Tibial artery (tissue), 4 donors: ENCODE data around the gene SIX6.

Experiments
- DNase-seq, 2 donors: peaks; one replicate each; pipeline ENCODE4 v3.0.0-alpha.2; 2019
- H3K27ac ChIP-seq, 2 donors: fragments of 200-600 bp; sonication (generic) in 1 of 2; 1 replicate in 1 of 2; 2 replicates in 1 of 2; pipeline ENCODE4 v1.5.1; 2018 to 2019; ENCODE audit warnings: mild to moderate bottlenecking in 1 of 2
- H3K27me3 ChIP-seq, 2 donors: fragments of 200-600 bp; sonication (generic) in 1 of 2; one replicate each; pipeline versions ENCODE4 v1.5.1 to v1.6.0; 2016 to 2019
- H3K36me3 ChIP-seq, 3 donors: fragments of 200-600 bp; sonication (generic) in 2 of 3; one replicate each; pipeline ENCODE4 v1.5.1; 2016 to 2019; ENCODE audit warnings: mild to moderate bottlenecking in 2 of 3
- H3K4me1 ChIP-seq, 4 donors: fragments of 200-600 bp; sonication (generic) in 2 of 4; 1 replicate in 3 of 4; 2 replicates in 1 of 4; pipeline ENCODE4 v1.5.1; 2016 to 2019
- H3K4me3 ChIP-seq, 2 donors: fragments of 200-600 bp; sonication (generic) in 1 of 2; 1 replicate in 1 of 2; 2 replicates in 1 of 2; pipeline ENCODE4 v1.5.1; 2018 to 2019; ENCODE audit warnings: mild to moderate bottlenecking in 2 of 2
- H3K9me3 ChIP-seq, 3 donors: fragments of 200-600 bp; sonication (generic) in 1 of 3; one replicate each; pipeline ENCODE4 v1.5.1; 2016 to 2019
- intact Hi-C: fragments of 100-400 bp; cut with DNase I; formaldehyde crosslinking; loops from one replicate; pipeline ENCODE4 v1.15.0; 2023; ENCODE audit warnings: low total_unique reads
- TF ChIP-seq, protein P1 (sequence below), 2 experiments: fragments of 200-600 bp in 1 of 2; fragments of 450-650 bp in 1 of 2; IDR thresholded peaks; one replicate each; pipeline ENCODE4 v1.5.1; 2017 to 2019; ENCODE audit warnings: antibody characterized with exemption in 2 of 2, mild to moderate bottlenecking in 1 of 2, moderate library complexity in 1 of 2

The SIX6 gene

DNA sequence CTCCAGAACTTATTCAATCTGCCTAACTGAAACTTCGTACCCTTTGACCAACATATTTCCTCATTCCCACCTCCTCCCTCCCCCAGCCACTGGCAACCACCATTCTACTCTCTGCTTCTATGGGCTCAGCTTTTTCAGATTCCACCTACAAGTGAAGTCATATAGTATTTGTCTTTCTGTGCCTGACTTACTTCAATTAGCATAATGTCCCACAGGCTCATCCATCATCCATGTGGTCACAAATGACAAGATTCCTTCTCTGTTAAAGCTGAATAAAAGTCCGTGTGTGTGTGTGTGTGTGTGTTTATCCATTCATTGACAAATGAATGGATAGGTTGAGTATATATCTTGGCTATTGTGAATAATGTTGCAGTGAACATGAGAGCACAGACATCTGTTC, 21.7 kb upstream of the SIX6 start:
- no peak overlapping the region for H3K27ac ChIP-seq
- intact Hi-C loops, result no loop called here
- H3K9me3 ChIP-seq, result peaks cover 0 to 5% (median 0%) of the 10 kb centered on the region in 3 donors
- no peaks in the 10 kb centered on the region for H3K36me3 ChIP-seq
- TF ChIP-seq, protein P1, sequence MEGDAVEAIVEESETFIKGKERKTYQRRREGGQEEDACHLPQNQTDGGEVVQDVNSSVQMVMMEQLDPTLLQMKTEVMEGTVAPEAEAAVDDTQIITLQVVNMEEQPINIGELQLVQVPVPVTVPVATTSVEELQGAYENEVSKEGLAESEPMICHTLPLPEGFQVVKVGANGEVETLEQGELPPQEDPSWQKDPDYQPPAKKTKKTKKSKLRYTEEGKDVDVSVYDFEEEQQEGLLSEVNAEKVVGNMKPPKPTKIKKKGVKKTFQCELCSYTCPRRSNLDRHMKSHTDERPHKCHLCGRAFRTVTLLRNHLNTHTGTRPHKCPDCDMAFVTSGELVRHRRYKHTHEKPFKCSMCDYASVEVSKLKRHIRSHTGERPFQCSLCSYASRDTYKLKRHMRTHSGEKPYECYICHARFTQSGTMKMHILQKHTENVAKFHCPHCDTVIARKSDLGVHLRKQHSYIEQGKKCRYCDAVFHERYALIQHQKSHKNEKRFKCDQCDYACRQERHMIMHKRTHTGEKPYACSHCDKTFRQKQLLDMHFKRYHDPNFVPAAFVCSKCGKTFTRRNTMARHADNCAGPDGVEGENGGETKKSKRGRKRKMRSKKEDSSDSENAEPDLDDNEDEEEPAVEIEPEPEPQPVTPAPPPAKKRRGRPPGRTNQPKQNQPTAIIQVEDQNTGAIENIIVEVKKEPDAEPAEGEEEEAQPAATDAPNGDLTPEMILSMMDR (IDR thresholded peaks at IDR 0.05), result no peak
- H3K4me1 ChIP-seq, result peaks cover 0 to 10% (median 4%) of the 10 kb centered on the region in 4 donors
- H3K4me3 ChIP-seq, result no peak overlapping the region
- peaks cover 0 to 29% of the 10 kb centered on the region in 2 donors for H3K27me3 ChIP-seq
- no peak for DNase-seq

- no peaks in the 10 kb centered on the region for H3K36me3 ChIP-seq
- TF ChIP-seq, protein P1 (IDR thresholded peaks at IDR 0.05), result no peak
- no peak for DNase-seq
- H3K27ac ChIP-seq, result no peak overlapping the region
- intact Hi-C loops, result no loop called here
- peaks cover 0 to 5% (median 0%) of the 10 kb centered on the region in 3 donors for H3K9me3 ChIP-seq
- peaks cover 0 to 29% of the 10 kb centered on the region in 2 donors for H3K27me3 ChIP-seq
- H3K4me1 ChIP-seq, result peaks cover 0 to 10% (median 4%) of the 10 kb centered on the region in 4 donors
- no peak overlapping the region for H3K4me3 ChIP-seq
Observed at GRCh38 chr14:60488175-60488574, 20.8 kb upstream of the SIX6 start.

- DNase-seq, result no peak
- peaks cover 0 to 26% of the 10 kb centered on the region in 2 donors for H3K27me3 ChIP-seq
- H3K9me3 ChIP-seq, result peaks cover 0 to under 1% (median 0%) of the 10 kb centered on the region in 3 donors
- H3K27ac ChIP-seq, result no peak overlapping the region
- H3K4me3 ChIP-seq, result no peak overlapping the region
- TF ChIP-seq, protein P1 (IDR thresholded peaks at IDR 0.05), result no peak
- H3K4me1 ChIP-seq, result peaks cover 0 to 9% (median 4%) of the 10 kb centered on the region in 4 donors
- no peaks in the 10 kb centered on the region for H3K36me3 ChIP-seq
- intact Hi-C loops, result no loop called here
Observed at GRCh38 chr14:60490270-60490669, 18.7 kb upstream of the SIX6 start.

GRCh38 chr14:60495946-60496345, 13.0 kb upstream of the SIX6 start:
- no peak overlapping the region for H3K27ac ChIP-seq
- no peaks in the 10 kb centered on the region for H3K9me3 ChIP-seq
- no peaks in the 10 kb centered on the region for H3K4me1 ChIP-seq
- intact Hi-C loops, result no loop called here
- no peak overlapping the region for H3K4me3 ChIP-seq
- peaks cover 0 to 10% of the 10 kb centered on the region in 2 donors for H3K27me3 ChIP-seq
- H3K36me3 ChIP-seq, result no peaks in the 10 kb centered on the region
- no peak for DNase-seq
- TF ChIP-seq, protein P1 (IDR thresholded peaks at IDR 0.05), result no peak

GRCh38 chr14:60502541-60502940, 6.4 kb upstream of the SIX6 start:
- intact Hi-C loops, result no loop called here
- DNase-seq, result no peak

More at GRCh38 chr14:60502541-60502940, 6.4 kb upstream of the SIX6 start:
- H3K4me1 ChIP-seq, result peaks cover 0 to 11% (median 3%) of the 10 kb centered on the region in 4 donors
- H3K4me3 ChIP-seq, result no peak overlapping the region
- no peaks in the 10 kb centered on the region for H3K9me3 ChIP-seq
- H3K27me3 ChIP-seq, result peaks cover 0 to 51% of the 10 kb centered on the region in 2 donors
- TF ChIP-seq, protein P1 (IDR thresholded peaks at IDR 0.05), result no peak
- H3K36me3 ChIP-seq, result no peaks in the 10 kb centered on the region
- no peak overlapping the region for H3K27ac ChIP-seq
